Smooth muscle cell (in vitro differentiated cells): ENCODE results near the gene ADAMTS14. TPM values are rescaled to one million over a fixed set of nuclear protein-coding genes. Genes with fewer than 3 reads are reported as not detected.

Experiments
- DNase-seq: peaks from one replicate; lab custom pipeline; 2025; ENCODE audit not compliant: unreplicated experiment; lab: John Stamatoyannopoulos, UW
- H2AFZ ChIP-seq: fragments of 200-600 bp; sonication (generic); 2 replicates; pipeline ENCODE4 v1.6.0; 2016; ENCODE audit warnings: antibody characterized with exemption, low read depth, mild to moderate bottlenecking
- H3F3A ChIP-seq: fragments of 200-600 bp; sonication (generic); 2 replicates; pipeline ENCODE4 v1.6.0; 2017; ENCODE audit warnings: antibody characterized with exemption, low read depth
- H3K27ac ChIP-seq: fragments of 200-600 bp; sonication (generic); 2 replicates; pipeline ENCODE4 v1.5.1; 2016; ENCODE audit warnings: low read depth, mild to moderate bottlenecking
- H3K27me3 ChIP-seq: fragments of 200-600 bp; sonication (generic); 2 replicates; pipeline ENCODE4 v1.6.1; 2016; ENCODE audit warnings: low read depth, mild to moderate bottlenecking
- H3K36me3 ChIP-seq: fragments of 200-600 bp; sonication (generic); 2 replicates; pipeline ENCODE4 v1.5.1; 2016; ENCODE audit warnings: low read depth
- H3K4me1 ChIP-seq: fragments of 200-600 bp; sonication (generic); 2 replicates; pipeline ENCODE4 v1.5.1; 2016; ENCODE audit warnings: low read depth
- H3K4me2 ChIP-seq: fragments of 200-600 bp; sonication (generic); 2 replicates; pipeline ENCODE4 v1.6.0; 2016; ENCODE audit warnings: mild to moderate bottlenecking
- H3K4me3 ChIP-seq: fragments of 200-600 bp; sonication (generic); 2 replicates; pipeline ENCODE4 v1.5.1; 2016; ENCODE audit warnings: mild to moderate bottlenecking
- H3K79me2 ChIP-seq: fragments of 200-600 bp; sonication (generic); 2 replicates; pipeline ENCODE4 v1.6.0; 2016; ENCODE audit warnings: low read depth, mild to moderate bottlenecking
- H3K9ac ChIP-seq: fragments of 200-600 bp; sonication (generic); 2 replicates; pipeline ENCODE4 v1.6.0; 2016; ENCODE audit warnings: low read depth
- H3K9me3 ChIP-seq: fragments of 200-600 bp; sonication (generic); replicated peaks from 2 replicates; pipeline ENCODE4 v1.5.1; 2016; ENCODE audit warnings: low read depth
- H4K20me1 ChIP-seq: fragments of 200-600 bp; sonication (generic); 2 replicates; pipeline ENCODE4 v1.6.0; 2016; ENCODE audit warnings: low read depth
- CTCF ChIP-seq: fragments of 200-600 bp; sonication (generic); IDR thresholded peaks from 2 replicates; pipeline ENCODE4 v1.5.1; 2017; ENCODE audit warnings: borderline replicate concordance, mild to moderate bottlenecking, antibody characterized with exemption; ENCODE audit not compliant: insufficient read depth, poor library complexity, severe bottlenecking
- WGBS: methylation state at CpG from one replicate; pipeline ENCODE4 v1.1.7; 2016; ENCODE audit warnings: low lambda C conversion rate; 5-methylcytosine and 5-hydroxymethylcytosine counted together
- polyA plus RNA-seq: library from polyadenylated mRNA; unstranded; fragments of >200 nt; fragmentation: Nextera tagmentation; extraction: Ambion mirVana; gene quantifications from 2 replicates; pipeline ENCODE4 v1.2.1, GENCODE V29; 2016
- total RNA-seq: library from RNA; depleted of rRNA; stranded (reverse); fragments of >200 nt; gene quantifications from 2 replicates; pipeline ENCODE4 v1.2.3, GENCODE V29; 2014

The ADAMTS14 gene
- total and polyA plus RNA-seq, 2 experiments from 2014 or later: 6.3 to 10.1 TPM

GRCh38 chr10:70781461-70782051 lies 109.2 kb downstream of the ADAMTS14 start:
- H4K20me1 ChIP-seq: no peaks in the 10 kb centered on the region
- no peaks in the 10 kb centered on the region for H3K9me3 ChIP-seq
- DNase-seq: no peak
- TF ChIP-seq CTCF: no peak
- H3F3A ChIP-seq: no peaks in the 10 kb centered on the region
- no peak overlapping the region for H3K27ac ChIP-seq
- H3K9ac ChIP-seq: no peak overlapping the region
- no peak overlapping the region for H3K4me3 ChIP-seq
- no peaks in the 10 kb centered on the region for H3K27me3 ChIP-seq
- H3K4me1 ChIP-seq: no peaks in the 10 kb centered on the region
- no peaks in the 10 kb centered on the region for H3K36me3 ChIP-seq
- no peak overlapping the region for H3K4me2 ChIP-seq
- whole genome bisulfite sequencing: 91% methylated on average over 8 of the region's 8 CpGs
- H3K79me2 ChIP-seq: no peaks in the 10 kb centered on the region
- H2AFZ ChIP-seq: no peak overlapping the region

GRCh38 chr10:70782086-70782745 lies 109.9 kb downstream of the ADAMTS14 start:
- Histone ChIP-seq H3K79me2 (no peaks in the 10 kb centered on the region), H3K4me2 (no peak overlapping the region), H3K36me3 (no peaks in the 10 kb centered on the region), H3K9me3 (no peaks in the 10 kb centered on the region), H3K4me3 (no peak overlapping the region), H3K9ac (no peak overlapping the region), H3K27me3 (no peaks in the 10 kb centered on the region), H2AFZ (no peak overlapping the region), H3K4me1 (no peaks in the 10 kb centered on the region), H4K20me1 (no peaks in the 10 kb centered on the region), H3F3A (no peaks in the 10 kb centered on the region), H3K27ac (no peak overlapping the region)
- TF ChIP-seq CTCF: no peak
- 87% methylated on average over 4 of the region's 4 CpGs for WGBS
- no peak for DNase-seq

- Histone ChIP-seq H3F3A (no peaks in the 10 kb centered on the region), H3K4me3 (no peak overlapping the region), H3K36me3 (no peaks in the 10 kb centered on the region), H2AFZ (no peak overlapping the region), H3K4me1 (no peaks in the 10 kb centered on the region), H3K79me2 (no peaks in the 10 kb centered on the region), H3K27ac (no peak overlapping the region), H3K27me3 (no peaks in the 10 kb centered on the region), H3K9ac (no peak overlapping the region), H3K4me2 (no peak overlapping the region), H3K9me3 (no peaks in the 10 kb centered on the region), H4K20me1 (no peaks in the 10 kb centered on the region)
- no peak for DNase-seq
- no peak for TF ChIP-seq CTCF
- WGBS: 90% methylated on average over 11 of the region's 11 CpGs
Measured at GRCh38 chr10:70782746-70783680, 110.7 kb downstream of the ADAMTS14 start.
